ENCODE measurements around the gene ACTRT2.

The ACTRT2 gene

DNA sequence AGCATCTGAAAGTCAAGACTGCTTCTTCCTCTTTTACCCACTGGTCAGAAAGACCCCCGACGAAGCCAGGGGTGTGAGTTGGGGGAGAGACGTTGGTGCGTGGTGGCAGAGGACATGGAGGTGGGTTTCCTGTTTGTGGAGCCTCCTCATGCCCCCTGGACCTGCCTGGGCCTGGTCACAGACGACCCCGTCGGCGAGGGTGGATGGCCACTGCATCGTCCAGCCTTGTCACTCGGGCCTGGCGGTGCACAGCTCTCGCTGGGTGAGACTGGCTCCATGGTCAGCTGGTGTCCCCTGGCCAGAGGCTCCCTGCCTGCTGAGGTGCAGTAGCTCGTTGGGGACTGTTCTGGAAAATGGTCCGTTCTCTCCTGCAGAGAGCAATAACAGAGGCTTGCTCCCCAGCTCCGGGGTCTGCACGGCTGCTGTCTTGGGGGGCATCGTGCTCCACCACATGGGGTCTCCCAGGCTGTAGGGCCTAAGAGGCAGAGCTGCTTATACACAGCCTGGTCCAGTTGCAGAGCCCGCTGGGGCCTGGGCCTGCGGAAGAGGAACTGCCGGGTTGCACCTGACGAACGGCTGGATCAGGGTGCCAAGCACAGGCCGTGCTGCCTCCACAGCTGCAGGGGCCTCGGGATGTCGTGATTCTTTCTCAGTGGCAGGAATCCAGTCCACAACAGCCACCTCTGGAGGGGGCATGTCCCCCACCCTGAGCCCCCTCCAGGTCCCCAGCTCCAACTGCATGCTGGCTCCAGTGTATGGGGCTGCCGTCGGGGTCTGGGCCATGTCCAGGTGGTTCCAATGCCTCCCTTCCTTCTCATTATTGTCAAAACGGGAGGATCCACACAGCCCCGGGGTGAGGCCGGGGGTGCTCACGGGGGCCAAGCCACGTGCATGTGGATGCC is 18.0 kb upstream of the ACTRT2 start:
- no peak for DNase-seq

DNA sequence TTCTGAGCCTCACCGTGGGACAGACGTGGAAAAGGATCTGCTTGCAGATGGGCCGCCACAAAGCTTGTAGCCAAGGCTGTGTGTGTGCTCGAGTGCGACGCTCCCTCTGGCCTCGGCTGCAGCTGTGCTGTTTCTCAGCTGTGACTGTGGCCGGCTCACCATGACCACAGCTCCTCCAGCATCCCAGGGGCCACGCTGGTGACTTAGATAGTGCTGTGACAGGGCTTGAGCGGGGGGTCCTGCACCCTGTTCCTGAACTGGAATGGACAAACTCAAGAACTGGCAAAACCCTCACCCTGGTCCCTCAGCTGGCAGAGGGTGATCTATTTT is 17.4 kb upstream of the ACTRT2 start:
- DNase-seq = no peak

DNA sequence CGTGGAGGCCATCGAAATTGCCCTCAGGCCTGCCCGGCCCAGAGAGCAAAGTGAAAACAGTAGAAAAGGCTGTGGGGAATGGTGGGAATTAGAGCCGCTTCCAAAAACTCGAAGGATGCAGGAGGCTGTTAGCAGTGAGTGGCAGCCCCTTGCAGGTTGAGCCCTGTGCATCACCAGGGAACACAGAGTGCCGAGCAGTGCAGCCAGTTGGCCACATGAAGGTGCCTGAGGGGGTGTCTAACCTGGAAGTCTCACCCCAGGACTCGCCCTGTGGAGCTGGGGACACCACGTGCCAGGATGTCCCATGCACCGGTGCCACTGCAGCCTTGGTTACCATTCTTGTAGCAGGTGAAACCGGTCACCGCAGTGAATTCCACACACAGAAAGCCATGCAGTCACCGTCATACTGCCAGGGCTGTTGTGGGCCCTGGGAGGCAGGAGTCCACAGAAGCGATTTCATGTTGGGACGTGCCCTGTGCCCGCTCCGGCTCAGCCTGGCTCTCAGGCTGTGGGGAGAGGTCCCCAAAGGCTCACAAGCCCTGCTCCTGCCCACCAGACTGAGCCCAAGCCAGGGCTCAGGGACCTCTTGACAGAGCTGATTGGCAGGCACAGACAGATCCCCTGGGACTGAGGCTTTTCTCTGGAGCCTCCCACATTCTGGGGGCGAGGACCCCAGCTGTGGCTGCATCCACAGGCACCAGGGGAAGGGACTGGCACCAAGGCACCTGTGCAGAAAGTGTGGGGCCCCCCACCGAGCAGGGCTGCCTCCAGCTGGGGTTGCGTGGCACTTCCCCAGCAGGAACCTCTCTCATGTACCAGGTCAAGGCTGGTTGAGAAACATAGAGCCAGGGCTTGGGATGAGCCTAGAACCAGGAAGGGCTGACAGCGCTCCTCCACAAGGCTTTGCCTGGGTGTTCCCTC is 16.7 kb upstream of the ACTRT2 start:
- no peak for DNase-seq

DNA sequence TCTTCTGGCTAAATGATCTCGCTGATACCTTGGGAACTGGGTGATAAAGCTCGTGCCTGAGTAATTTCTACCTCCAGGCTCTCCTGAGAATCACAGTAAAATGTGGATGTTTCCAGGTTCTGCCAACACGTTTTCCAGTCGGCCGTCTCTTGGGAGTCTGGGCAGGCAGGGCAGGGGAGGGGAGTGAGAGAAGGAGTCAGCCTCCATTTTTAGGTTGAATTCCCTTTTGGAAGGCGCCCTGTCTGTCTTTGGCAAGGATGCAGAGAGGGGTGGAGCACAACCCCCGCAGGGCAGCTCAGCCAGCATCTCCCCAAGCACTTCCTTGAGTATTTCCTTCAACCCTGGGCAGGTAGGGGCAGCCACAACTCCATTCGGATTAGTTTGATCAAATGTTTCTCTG is 15.5 kb upstream of the ACTRT2 start:
- no peak for DNase-seq

DNA sequence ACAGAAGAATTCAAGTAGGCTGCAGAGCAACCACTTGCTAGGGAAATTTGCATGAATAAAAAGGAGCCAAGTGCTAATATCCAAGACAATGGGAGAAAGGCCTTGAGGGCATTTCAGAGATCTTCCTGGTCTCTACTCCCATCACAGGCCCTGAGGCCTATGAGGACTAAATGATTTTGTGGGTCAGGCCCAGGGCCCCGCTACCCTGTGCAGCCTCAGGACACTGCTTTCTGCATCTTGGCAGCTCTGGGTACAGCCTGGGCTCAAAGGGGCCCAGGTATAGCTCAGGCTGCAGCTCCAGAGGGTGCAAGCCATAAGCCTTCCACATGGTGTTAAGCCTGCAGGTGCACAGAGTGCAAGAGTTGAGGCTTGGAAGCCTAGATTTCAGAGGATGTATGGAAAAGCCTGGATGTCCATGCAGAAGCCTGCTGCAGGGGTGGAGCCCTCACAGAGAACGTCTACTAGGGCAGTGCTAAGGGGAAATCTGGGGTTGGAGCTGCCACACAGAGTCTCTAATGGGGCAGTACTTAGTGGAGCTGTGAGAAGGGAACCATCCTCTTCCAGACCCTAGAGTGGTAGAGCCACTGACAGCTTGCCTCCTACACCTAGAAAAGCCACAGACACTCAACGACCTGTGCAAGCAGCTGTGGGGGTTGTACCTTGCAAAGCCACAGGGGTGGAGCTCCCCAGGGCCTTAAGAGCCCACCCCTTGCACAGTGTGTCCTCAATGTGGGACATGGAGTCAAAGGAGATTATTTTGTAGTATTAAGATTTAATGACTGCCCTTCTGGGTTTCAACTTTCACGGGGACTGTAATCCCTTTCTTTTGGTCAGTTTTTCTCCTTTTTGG is 13.7 kb upstream of the ACTRT2 start:
- DNase-seq = no peak

DNA sequence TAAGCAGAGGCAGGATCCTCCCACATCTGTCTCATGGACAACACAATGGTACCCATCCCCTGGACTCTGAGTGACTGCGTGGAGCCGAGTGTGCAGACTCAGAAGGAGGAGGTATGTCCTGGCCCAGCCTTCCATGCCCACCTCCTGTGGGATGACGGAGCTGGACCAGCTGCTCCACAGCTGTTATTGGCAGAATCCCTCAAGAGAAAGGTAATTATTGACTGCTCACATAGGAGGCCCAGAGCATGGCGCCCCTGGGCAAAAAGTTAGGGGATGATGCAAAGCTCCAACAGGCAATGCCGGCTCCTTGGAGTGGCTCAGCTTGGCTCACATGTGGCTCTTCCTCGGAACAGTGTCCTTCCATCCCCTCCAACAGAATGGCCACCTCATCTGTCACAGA is 12.2 kb upstream of the ACTRT2 start:
- DNase-seq = no peak

DNA sequence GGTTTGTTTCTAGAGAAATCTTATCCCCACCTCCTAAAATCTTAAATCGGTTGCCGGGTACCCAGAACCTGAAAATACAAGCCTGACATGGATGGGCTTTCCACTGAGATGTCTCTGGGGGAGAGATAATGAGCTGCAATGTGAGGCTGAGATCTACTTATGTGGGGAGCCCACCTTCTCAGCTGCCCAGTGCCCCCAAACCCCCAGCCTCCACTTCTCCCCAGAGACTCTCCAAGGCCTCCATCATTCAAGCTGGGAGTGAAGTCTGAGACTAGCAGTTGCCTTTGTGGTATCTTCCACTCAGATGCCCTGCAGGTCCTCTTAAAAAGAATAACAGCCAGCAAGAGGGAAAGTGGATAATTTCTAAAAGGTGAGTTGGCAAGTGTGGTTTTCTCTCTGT is 11.7 kb upstream of the ACTRT2 start:
- DNase-seq = no peak

DNA sequence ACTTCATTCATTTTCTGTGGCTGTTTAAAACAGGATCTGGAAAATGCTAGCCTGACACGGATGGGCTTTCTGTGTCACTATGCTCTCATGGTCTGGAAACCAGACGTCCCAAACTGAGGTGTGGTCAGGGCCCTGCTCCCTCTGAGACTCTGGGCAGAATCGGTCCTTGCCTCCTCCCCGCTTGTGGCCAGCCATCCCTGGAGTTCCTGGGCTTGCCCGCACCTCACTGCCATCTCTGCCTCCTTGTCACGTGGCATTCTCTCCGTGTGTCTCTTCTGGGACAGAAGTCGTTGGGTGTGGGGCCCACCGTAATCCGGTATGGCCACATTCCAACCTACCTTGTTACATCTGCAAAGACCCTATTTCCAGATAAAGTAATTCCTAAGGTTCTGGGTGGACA is 10.1 kb upstream of the ACTRT2 start:
- no peak for DNase-seq

DNA sequence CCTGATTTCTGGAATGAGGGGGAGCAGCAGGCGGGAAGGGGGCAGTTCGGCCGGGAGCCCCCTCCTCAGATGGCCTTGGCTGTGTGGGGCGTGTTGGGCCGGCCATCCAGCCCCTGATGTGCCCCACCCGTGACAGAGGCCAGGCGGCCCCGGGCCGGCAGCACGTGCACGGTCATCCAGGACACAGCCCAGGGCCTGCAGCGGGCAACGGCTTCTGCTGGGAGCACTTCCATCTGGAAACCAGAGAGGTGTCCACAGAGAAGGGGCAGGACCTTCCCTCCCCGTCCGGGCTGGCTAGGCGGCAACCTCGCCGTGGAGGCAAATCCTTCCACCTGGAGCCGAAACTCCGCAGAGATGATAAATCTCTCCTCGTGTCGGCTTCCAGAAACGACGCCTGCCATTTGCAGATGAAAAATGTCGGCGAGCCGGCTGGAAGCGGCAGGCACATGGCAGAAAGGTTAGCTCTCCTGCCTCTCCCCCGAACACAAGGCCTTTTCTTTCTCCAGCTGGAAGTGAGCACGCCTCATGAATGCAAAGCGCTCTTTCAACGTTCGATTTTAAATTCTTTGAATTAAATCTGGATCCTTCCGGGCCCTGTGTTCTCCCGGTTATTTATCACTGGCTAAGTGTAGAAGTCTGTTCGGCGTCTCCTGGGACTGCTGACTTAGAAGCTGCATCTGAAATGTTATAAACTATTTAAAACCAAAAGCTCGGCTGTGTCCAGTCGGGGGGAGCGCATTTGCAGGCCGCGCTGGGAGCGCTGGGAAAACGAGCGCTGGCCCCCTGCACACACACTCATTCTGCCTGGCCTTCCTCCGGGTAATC is 9.4 kb upstream of the ACTRT2 start:
- DNase-seq = no peak

DNA sequence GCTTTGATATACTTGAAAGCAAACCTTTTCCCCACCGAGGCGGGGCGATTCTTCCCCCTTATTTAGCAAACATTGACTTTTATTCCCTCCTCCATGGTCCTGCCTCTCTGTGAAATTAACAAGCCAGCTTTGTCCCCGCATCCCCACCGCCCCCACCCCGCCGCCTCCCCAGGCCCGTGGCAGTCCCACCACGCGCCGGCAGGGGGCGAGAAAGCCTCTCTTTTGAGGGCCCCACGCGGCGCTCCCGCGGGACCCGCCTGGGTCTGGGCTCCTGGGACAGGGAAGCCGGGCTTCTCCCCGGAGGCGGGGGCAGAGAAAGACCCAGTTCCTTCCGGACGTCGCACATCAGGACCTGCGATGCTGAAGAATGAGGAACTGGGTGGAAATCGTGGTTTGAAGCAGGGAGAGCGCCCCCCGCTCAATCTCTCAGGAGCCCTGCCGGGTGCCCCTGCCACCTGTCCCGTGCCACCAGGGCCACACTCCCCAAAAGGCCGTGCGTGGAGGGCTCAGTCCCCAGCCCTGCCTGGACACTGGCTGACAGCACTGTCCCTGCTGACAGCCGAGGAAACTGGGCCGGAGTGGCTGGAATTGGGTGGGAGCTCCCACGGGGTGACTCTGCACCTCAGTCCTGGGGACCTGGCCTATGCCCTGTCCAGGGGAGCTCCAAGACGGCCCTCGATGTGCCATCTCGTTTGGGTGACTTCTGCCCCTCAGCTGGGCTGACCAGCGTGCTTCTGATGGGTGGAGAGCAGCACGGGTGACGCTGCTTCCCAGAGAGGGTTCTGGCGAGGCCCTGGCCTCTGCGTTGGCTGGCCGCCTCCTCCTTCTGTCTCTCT is 8.6 kb upstream of the ACTRT2 start:
- peak; percentile 38 to 42 for DNase-seq

DNA sequence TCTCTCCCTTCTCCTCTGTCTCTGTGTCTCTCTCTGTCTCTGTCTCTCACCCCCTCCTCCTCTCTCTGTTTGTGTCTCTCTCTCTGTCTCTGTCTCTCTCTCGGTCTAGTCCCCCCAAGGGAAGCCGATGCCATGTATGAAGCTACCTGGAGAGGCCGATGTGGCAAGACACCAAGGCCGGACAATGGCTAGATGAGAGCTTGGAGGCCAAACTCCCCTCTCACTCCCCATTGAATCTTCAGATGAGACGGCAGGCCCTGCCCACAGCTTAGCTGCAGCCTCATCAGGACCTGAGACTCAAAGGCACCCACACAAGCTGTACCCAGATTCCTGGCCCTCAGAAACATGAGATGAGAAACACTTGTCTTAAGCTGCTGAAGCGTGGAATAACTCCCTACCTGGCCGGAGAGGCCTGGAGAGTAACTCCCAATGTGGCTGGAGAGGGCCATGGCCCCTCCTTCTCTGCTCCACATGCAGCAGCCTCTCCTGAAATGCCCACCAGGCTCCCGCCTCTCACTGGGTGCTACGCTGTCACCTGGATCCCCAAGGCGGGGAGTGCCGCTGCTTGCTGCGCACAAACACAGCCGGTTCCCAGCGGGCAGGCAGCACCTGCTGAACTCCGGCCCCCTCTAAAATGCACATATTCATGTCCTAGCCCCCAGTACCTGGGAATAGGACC is 7.8 kb upstream of the ACTRT2 start:
- DNase-seq = no peak

DNA sequence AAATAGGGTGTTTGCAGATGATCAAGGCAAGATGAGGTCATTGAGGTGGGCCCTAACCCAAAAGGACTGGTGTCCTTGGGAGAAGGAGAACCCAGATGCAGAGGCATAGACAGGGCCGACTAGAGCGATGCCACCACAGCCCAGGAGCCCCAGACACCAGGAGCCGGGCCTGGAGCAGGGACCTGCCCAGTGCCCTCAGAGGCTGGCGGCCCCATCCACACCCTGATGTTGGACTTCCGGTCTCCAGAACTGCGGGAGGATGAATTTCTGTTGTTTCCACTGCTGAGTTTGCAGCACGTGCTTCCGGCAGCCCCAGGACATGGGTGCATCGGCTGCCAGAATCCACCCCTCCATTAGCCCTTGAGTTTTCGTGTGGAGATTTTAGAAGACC is 7.2 kb upstream of the ACTRT2 start:
- no peak for DNase-seq

DNA sequence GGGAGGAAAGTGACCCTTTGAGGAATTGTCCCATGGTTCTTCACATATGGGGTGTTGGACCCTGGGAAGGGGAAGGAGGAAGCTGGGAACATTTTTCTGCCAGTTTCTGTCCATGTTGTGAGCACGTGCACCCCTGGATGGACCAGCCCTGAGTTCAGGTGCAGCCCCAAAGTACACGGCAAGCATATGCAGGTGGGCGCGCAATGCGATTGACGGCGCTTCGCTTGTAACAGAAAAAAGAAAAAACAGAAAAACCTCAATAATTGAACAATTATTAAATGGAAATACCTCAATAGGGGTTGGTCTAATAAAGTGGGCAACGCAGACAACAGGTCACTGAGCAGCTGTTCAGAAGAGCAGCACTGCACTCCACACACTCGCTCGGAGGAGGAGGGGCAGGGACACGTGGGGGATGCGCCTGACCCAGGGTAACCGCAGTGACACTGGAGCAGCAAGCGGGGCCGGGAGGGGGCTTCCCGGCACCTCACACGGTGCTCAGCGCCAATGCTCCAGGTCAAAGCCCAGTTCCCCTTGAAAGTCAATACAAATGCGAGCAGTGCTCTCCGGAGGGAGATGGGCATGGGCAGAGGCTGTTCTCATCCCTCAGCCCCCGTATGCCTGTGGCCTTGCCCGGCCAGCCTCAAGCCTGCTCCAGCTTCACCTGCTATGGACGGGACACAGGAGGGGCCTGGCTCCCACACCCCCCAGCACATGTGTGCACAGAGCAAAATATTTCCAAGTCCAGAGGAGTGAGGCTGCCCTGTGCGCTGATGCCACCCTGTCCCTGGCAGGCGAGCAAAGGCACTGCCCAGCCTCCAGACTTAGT is 6.6 kb upstream of the ACTRT2 start:
- no peak for DNase-seq

DNA sequence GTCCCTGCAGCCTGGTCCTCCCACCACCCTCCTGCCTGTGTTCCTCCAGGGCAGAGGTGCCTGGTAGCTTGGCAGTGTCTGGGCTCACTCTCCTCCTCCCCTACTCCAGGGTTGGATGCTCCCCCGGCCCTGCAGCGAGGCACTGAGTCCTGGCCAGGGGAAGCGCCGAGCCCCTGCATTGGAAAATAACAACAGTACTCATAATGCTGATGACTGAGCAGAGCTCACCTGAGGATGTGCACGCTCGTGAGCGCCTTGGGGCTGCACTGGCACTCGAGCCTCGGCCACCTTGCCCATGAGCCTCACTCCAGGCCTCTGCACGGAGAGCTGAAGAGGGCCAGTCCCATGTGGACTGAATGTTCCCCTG is 6.0 kb upstream of the ACTRT2 start:
- DNase-seq = no peak

DNA sequence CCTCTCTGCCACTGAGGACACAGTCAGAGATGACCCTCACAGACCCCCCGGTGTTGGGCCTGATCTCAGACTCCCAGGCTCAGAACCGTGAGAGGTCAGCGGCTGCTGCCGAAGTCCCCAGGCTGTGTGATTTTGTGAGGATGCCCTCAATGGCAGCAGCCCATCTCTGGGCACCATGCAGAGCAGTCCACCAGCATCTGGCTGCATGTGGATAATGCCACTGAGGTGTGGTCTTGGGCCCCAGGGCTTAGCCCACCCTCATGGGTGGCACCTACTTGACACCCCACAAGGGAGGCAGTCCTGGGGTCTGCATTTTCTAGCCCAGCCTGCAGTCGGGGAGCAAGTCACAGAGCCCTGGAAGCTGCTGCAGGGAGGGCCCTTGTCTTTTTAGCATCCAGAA is 5.5 kb upstream of the ACTRT2 start:
- no peak for DNase-seq

DNA sequence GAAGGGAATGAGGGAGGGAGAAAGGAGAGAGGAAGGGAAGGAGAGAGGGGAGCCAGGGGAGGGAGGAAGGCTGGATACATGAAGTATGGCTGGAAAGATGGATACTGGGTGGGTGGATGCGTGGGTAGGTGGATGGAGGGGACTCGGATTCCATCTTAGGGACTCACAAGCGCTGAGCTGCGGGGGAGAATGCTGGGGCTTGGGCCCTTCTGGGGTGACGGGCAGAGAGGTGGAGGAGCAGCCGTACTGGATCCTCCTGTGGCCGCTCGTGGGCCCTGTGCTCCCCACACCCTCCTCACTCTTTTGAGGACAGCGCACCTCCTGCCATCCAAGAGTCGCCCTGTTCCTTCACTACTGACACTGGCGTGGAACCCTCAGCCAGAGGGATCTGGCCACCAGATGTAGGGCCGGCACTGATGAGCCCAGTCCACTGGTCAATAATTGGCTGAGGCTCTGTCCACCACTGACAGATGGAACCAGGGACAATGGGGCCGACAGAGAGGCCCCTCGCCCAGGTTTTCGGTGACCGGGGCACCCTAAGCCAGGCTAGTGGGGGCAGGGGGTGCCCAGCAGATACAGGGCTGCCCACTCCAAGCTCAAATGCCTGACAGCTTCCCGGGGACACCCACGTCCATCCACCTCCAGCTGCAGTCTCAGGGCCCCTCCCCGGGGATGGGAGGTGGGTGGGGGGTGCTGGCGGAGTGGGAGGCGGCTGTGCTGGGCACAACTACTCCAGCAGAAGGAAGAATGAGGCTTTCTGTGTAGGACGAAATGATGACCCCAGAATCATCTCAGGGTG is 4.4 kb upstream of the ACTRT2 start:
- no peak for DNase-seq

DNA sequence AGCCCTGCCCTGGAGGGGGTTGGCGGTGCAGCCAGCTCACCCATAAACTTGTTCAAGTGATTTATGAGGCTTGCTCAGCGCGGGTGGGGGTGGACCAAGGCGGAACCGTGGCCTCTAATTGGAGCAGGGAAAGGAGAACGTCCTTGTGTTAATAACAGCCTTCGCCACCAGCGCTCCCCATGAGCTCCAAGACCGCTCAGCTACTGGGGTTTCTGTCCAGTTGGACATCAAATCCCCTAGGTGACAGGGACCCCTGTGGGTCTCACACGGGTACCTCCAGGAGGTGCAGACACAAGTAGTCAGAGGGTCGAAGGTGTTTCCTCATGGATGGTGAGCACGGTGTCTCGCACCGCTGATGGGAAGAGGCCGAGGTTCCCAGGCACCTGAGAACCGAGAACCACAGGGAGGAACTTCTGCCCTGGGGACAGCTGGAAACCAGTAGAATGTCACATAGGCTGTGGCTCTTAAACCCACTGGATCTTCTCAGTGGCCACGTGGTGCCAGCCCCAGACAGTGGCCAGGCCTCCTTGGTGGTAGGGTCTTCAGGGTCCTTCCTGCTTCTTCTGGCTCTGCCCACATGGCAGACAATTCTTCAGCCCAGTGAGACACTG is 3.7 kb upstream of the ACTRT2 start:
- DNase-seq = no peak

DNA sequence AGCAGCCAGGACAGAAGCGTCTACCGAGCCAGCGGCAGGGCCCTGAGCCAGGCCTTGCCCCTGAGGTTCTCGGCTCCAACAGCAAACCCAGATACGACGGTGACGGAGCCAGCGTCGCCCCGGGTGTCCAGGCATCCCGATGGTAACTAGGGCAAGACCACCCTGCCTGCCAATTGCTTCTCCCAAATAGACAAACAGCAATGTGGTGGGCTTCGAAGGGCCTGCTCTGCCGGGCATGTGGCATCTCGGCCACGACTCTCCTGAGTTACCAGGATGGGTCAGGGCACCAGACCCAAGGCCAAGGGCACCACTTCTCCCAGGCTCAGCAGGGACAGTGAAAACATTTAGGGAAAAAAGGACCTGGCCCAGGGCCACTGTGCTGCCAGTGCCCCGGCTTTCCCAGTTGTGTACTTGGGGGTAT is 3.2 kb upstream of the ACTRT2 start:
- no peak for DNase-seq

DNA sequence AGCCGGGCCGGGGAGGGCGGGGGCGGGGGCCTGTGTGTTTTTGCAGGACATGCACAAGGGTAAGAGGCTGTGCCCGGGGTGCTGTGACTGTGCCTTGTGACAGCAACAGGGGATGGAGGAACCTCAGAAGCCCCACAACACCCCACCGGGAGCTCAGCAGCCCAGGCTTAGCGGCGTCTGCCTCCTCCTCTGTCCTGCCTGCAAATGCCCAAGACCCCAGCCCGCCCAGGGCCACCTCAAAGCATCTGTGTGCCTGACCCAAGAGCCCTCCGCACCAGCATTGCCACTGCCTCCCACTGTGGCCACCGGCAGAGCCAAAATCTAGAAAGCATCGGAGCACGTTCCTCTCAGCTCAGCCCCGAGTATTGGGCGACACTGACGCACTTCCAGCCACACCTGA is 2.7 kb upstream of the ACTRT2 start:
- DNase-seq = no peak
